Keratinocyte (primary cell): ENCODE measurements around the gene SIM1. TPM values are rescaled to one million over a fixed set of nuclear protein-coding genes. Genes with fewer than 3 reads are reported as not detected.

Experiments used
- DNase-seq: peaks from one replicate; pipeline ENCODE4 v3.0.0-alpha.2; 2011; ENCODE audit warnings: low read depth, missing footprints, low spot score
- FAIRE-seq: peaks from 2 replicates; lab custom pipeline; 2011; peaks lifted over from hg19 to GRCh38; lab: Jason Lieb, UNC
- H2AFZ ChIP-seq: 2 replicates; pipeline ENCODE4 v1.6.0; 2012; ENCODE audit warnings: low read length, control low read depth, inconsistent platforms; ENCODE audit not compliant: control insufficient read depth
- H3K27ac ChIP-seq: 2 replicates; pipeline ENCODE4 v1.5.1; 2011; ENCODE audit warnings: low read length; ENCODE audit not compliant: control insufficient read depth, insufficient read depth
- H3K27me3 ChIP-seq: 3 replicates; pipeline ENCODE4 v1.6.0; 2011; ENCODE audit warnings: low read length; ENCODE audit not compliant: control insufficient read depth, insufficient read depth; ENCODE audit errors: extremely low read depth
- H3K36me3 ChIP-seq, 2 experiments: 2 replicates in 1 of 2; 3 replicates in 1 of 2; pipeline ENCODE4 v1.5.1; 2011; ENCODE audit warnings: low read length in 2 of 2, mild to moderate bottlenecking in 1 of 2; ENCODE audit not compliant: control insufficient read depth in 2 of 2, insufficient read depth in 2 of 2; ENCODE audit errors: extremely low read depth in 1 of 2
- H3K4me1 ChIP-seq: 3 replicates; pipeline ENCODE4 v1.5.1; 2011; ENCODE audit warnings: low read length; ENCODE audit not compliant: control insufficient read depth, insufficient read depth; ENCODE audit errors: extremely low read depth
- H3K4me2 ChIP-seq: 3 replicates; pipeline ENCODE4 v1.6.0; 2011; ENCODE audit warnings: low read depth, low read length; ENCODE audit not compliant: control insufficient read depth, insufficient read depth; ENCODE audit errors: extremely low read depth
- H3K4me3 ChIP-seq, 3 experiments: fragments of 200-600 bp in 1 of 3; sonication (generic) in 1 of 3; 2 replicates in 2 of 3; 3 replicates in 1 of 3; pipeline ENCODE4 v1.5.1; 2011 to 2016; ENCODE audit warnings: low read length in 3 of 3, mild to moderate bottlenecking in 3 of 3, control low read depth in 2 of 3, inconsistent platforms in 1 of 3, low read depth in 1 of 3, mixed read lengths in 1 of 3, mixed run types in 1 of 3, moderate library complexity in 1 of 3; ENCODE audit not compliant: control insufficient read depth in 2 of 3, insufficient read depth in 2 of 3; ENCODE audit errors: extremely low read depth in 1 of 3
- H3K79me2 ChIP-seq: 2 replicates; pipeline ENCODE4 v1.6.0; 2012; ENCODE audit warnings: low read length; ENCODE audit not compliant: control insufficient read depth, insufficient read depth
- H3K9ac ChIP-seq: 3 replicates; pipeline ENCODE4 v1.6.0; 2011; ENCODE audit warnings: low read length; ENCODE audit not compliant: control insufficient read depth, insufficient read depth; ENCODE audit errors: extremely low read depth
- H3K9me1 ChIP-seq: 3 replicates; pipeline ENCODE4 v1.6.0; 2011; ENCODE audit warnings: low read length; ENCODE audit not compliant: control insufficient read depth, insufficient read depth; ENCODE audit errors: extremely low read depth
- H3K9me3 ChIP-seq: 2 replicates; pipeline ENCODE4 v1.5.1; 2012; ENCODE audit warnings: low read depth, low read length; ENCODE audit not compliant: control insufficient read depth
- H4K20me1 ChIP-seq: 3 replicates; pipeline ENCODE4 v1.6.0; 2011; ENCODE audit warnings: low read length; ENCODE audit not compliant: control insufficient read depth, insufficient read depth; ENCODE audit errors: extremely low read depth
- EZH2 ChIP-seq: IDR thresholded peaks from one replicate; pipeline ENCODE4 v1.6.1; 2012; ENCODE audit warnings: inconsistent platforms, mild to moderate bottlenecking, low read length, moderate library complexity
- dilution Hi-C: fragments of 300-500 bp; cut with MboI; formaldehyde crosslinking; loops from one replicate; pipeline ENCODE4 v1.7.0; 2020; ENCODE audit warnings: low sequenced_read_pairs; ENCODE audit not compliant: extremely low pct_ligation_motif_present
- polyA plus RNA-seq, 5 experiments: library from polyadenylated mRNA; depleted of rRNA in 3 of 5; stranded (reverse) in 3 of 5; stranded (forward) in 1 of 5; unstranded in 1 of 5; fragments of >200 nt; gene quantifications; 1 replicate in 1 of 5; 2 replicates in 3 of 5; 3 replicates in 1 of 5; pipeline versions ENCODE4 v1.2.1 to v1.2.3, GENCODE V29; 2011 to 2012; ENCODE audit warnings: missing spikeins in 2 of 5, low read depth in 1 of 5, low replicate concordance in 1 of 5
- TF ChIP-seq, protein P1 (sequence below), 3 experiments: IDR thresholded peaks in 1 of 3; conservative IDR thresholded peaks in 1 of 3; optimal IDR thresholded peaks in 1 of 3; 2 replicates in 2 of 3; 3 replicates in 1 of 3; pipeline versions ENCODE3 to v1.5.1; 2011; ENCODE audit warnings: low read length in 3 of 3, mild to moderate bottlenecking in 3 of 3, moderate library complexity in 2 of 3, control low read depth in 1 of 3, inconsistent platforms in 1 of 3; ENCODE audit not compliant: insufficient read depth in 2 of 3; ENCODE audit errors: extremely low read depth in 1 of 3

The SIM1 gene
- polyA plus RNA-seq, 1 donor (not counting 4 experiments of a cell fraction or from before 2014, with no cell fraction given): not detected

- no peak overlapping the region for H3K4me3 ChIP-seq
- no peaks in the 10 kb centered on the region for H3K9me1 ChIP-seq
- TF ChIP-seq, protein P1, sequence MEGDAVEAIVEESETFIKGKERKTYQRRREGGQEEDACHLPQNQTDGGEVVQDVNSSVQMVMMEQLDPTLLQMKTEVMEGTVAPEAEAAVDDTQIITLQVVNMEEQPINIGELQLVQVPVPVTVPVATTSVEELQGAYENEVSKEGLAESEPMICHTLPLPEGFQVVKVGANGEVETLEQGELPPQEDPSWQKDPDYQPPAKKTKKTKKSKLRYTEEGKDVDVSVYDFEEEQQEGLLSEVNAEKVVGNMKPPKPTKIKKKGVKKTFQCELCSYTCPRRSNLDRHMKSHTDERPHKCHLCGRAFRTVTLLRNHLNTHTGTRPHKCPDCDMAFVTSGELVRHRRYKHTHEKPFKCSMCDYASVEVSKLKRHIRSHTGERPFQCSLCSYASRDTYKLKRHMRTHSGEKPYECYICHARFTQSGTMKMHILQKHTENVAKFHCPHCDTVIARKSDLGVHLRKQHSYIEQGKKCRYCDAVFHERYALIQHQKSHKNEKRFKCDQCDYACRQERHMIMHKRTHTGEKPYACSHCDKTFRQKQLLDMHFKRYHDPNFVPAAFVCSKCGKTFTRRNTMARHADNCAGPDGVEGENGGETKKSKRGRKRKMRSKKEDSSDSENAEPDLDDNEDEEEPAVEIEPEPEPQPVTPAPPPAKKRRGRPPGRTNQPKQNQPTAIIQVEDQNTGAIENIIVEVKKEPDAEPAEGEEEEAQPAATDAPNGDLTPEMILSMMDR (optimal IDR thresholded peaks at IDR 0.05 in 1 of 3, IDR thresholded peaks at IDR 0.05 in 1 of 3, conservative IDR thresholded peaks at IDR 0.05 in 1 of 3; ENCODE audit: extremely low read depth in 1 of 3, insufficient read depth in 2 of 3, low read length in 3 of 3): no peak
- TF ChIP-seq EZH2: no peak
- no peaks in the 10 kb centered on the region for H3K79me2 ChIP-seq
- no peak overlapping the region for H2AFZ ChIP-seq
- no peaks in the 10 kb centered on the region for H3K4me1 ChIP-seq
- no peak overlapping the region for H3K4me2 ChIP-seq
- H3K9ac ChIP-seq: no peak overlapping the region
- dilution Hi-C loops: no loop called here
- DNase-seq: no peak
- H3K9me3 ChIP-seq: no peaks in the 10 kb centered on the region
- no peaks in the 10 kb centered on the region for H4K20me1 ChIP-seq
- no peak overlapping the region for H3K27ac ChIP-seq
- peaks cover 8% of the 10 kb centered on the region for H3K27me3 ChIP-seq
- H3K36me3 ChIP-seq: no peaks in the 10 kb centered on the region
- FAIRE-seq: no peak
Observed at GRCh38 chr6:100412872-100413271, 51.8 kb downstream of the SIM1 start.

GRCh38 chr6:100404051-100404450, 60.7 kb downstream of the SIM1 start:
- Histone ChIP-seq H3K27ac (no peak overlapping the region), H3K79me2 (no peaks in the 10 kb centered on the region), H4K20me1 (no peaks in the 10 kb centered on the region), H3K4me1 (no peaks in the 10 kb centered on the region), H3K27me3 (no peaks in the 10 kb centered on the region), H3K9me3 (no peaks in the 10 kb centered on the region), H2AFZ (no peak overlapping the region), H3K4me3 (no peak overlapping the region), H3K4me2 (no peak overlapping the region), H3K36me3 (no peaks in the 10 kb centered on the region), H3K9ac (no peak overlapping the region), H3K9me1 (no peaks in the 10 kb centered on the region)
- no peak for TF ChIP-seq EZH2
- TF ChIP-seq, protein P1 (optimal IDR thresholded peaks at IDR 0.05 in 1 of 3, IDR thresholded peaks at IDR 0.05 in 1 of 3, conservative IDR thresholded peaks at IDR 0.05 in 1 of 3; ENCODE audit: extremely low read depth in 1 of 3, insufficient read depth in 2 of 3, low read length in 3 of 3): no peak
- DNase-seq (no peak), FAIRE-seq (no peak)
- dilution Hi-C loops: no loop called here
